Stimulated activated CD4-positive, alpha-beta T cell treated with anti-CD3 and anti-CD28 coated beads, Interleukin-1b, Interleukin-23, amount 100 ng/mL, for 1 hour (primary cell): ENCODE data around the gene RBMS1.
"Not testable (repeated sequence)": the region's sequence is repeated elsewhere in the genome, so short reads cannot be mapped to it uniquely, and the experiment has no call there.

ENCODE experiments used
- DNase-seq, 2 donors: peaks; one replicate each; pipeline ENCODE4 v3.0.0-alpha.2; 2020; ENCODE audit warnings: low read depth in 2 of 2

The RBMS1 gene

DNA sequence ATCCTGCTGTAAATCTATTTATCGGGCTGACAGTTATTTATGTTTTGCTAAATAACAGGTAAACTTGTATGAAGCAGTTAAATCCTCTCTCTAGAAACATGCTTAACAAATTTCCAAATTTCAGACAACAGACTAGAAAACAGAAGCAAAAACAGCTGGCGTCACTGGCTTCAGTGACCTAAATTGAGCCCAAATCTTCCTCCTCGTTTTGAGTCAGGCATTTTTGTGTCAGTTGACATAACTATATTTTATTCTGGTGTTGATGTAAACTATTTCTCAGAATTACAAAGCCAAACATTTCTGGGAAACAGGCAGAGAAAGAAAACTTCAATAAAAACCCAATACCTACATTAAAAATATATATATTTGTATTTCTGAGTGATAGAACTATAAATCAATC is 21.7 kb downstream of the RBMS1 start:
- no peak for DNase-seq

GRCh38 chr2:160469621-160470204 is 23.9 kb downstream of the RBMS1 start:
- DNase-seq, result no peak

- DNase-seq, result no peak
Measured at GRCh38 chr2:160469164-160469563, 24.4 kb downstream of the RBMS1 start.

DNA sequence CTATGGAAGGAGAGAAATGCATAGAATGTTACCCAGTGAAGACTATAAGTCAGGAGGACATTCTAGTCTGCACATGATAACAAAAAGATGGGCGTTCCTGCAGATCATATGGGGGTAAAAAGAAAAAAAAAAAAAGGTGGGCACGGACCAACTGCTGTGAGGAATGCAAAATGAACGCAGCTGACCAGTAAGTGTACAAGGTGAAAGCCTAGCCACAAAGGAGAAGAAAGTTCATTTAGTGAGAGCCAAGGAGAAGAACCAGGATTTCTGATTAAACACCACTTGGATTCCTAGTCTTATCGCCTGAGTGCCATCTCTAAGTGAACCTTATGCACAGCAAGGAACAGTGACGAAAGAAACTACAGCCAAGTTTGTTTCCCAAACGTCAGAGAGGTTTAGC is 26.5 kb downstream of the RBMS1 start:
- DNase-seq, result no peak

DNA sequence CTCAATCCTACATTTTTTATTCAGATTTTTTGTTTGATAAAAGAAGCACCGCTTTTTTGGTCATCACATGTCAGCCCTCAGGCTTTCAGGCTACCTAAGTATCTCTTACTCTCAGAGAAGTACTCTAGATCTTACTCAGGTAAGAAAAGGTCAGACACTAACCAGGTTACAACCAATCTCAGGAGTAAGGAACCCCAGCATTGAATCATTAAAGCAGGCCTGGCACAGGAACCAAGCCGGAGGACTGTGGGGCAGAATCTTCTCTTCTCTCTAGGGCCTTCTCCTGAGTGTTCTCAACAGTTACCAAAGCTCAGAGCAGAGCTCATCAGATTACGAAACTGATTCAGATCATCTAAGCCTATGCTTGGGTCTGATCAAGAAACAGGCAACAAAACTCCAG is 28.2 kb downstream of the RBMS1 start:
- DNase-seq, result no peak

- no peak for DNase-seq
Measured at GRCh38 chr2:160465002-160465401, 28.6 kb downstream of the RBMS1 start.

GRCh38 chr2:160464017-160464416 is 29.6 kb downstream of the RBMS1 start:
- no peak for DNase-seq

DNA sequence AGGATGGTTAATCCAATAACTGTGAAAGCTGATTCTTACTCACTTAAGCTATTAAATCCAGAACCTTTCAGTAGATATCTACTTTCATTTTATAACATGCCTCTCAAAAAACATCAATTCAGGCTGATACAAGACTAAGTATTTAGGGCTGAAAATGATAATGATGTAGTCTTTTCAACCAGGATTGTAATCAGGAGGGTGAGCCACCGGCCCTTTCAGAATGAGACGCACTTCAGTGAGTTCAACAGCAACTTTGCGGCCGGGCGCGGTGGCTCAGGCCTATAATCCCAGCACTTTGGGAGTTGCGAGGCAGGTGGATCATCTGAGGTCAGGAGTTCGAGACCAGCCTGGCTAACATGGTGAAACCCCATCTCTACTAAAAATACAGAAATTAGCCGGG is 30.4 kb downstream of the RBMS1 start:
- DNase-seq, result no peak

DNA sequence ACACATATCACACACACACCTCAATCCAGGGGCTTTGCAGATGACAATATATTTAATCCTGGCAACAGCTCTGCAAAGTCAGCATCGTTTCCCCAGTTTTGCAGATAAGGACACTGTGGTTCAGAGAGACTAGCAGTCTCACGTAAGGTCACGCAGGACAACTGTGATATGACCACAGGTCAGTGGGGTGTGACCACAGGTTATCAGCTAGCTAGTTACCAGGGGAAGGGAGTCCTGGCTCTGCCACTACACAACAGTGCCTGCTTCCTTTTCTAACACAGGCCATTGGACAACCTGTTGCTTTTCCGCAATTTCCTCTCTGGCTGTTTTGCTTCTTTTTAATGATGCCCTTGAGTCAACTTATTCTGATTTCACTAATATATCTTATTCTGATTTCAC is 33.3 kb downstream of the RBMS1 start:
- no peak for DNase-seq

DNA sequence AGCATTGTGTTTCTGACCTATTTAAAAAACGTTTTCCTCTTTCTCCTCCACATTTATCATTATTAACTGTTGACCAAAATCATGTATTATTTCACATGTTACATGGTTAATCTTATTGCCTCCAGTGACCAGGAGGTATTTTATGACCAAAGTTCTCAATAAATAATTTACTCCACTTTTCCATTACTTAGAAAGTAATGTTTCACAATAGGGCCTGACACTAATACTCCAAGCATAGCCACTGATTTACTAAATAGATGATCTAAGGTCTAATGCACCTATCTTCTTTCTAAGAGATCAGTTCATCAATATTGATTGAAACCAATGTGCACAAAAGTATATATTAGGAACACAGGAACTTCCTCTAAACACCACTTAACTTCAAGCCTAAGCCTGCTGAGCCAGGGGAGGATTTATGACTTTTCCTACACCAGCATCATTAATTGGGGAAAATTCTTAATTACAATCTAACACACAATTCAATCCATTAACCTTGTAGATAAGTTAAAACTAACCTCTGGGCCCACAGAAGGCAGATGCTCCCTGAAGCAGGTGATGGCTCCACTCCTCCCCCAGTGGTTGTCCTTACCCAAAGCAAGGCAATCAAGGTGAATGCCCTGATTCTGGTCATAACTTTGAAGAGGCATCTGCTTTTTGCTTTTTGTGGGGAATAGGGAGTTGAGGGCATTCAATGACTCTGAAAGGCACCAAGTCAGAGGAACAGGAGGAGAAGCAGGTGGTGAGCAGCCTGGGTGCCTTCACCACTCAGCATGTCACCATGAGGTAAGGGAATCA is 33.9 kb downstream of the RBMS1 start:
- DNase-seq, result no peak

DNA sequence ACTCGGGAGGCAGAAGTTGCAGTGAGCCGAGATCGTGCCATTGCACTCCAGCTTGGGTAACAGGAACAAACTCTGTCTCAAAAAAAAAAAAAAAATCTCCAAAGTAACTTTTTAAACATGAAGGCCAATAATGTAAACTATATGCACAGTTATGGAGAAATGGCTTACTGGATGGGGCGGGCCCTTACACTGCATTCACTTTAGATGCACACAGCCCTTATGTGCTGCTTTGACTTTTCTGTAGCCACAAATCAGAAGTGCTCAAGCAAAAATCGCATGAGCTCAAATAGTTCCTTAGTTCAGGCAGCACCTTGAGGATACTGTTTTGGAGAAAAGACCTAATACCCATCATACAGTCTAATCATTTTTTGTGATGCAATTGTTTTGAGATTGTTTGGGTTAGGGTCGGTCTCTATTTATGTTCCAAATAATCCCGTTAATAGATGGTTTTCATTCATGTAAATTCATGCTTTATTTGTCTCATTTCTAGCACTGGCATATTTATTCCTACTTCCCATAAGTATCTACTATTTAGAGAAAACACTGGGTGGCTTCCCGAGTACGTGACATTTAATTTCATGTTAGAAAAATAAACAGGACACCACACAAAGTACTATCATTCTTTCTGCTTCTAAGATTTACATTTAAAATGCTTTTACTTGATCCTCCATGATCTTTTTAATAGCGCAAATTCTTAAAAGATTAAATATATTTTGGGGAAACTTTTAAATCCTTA is 34.7 kb downstream of the RBMS1 start:
- DNase-seq, result no peak

- DNase-seq, result no peak
Measured at GRCh38 chr2:160457588-160457987, 36.0 kb downstream of the RBMS1 start.

- no peak for DNase-seq
Measured at GRCh38 chr2:160454070-160454797, 39.4 kb downstream of the RBMS1 start.

DNA sequence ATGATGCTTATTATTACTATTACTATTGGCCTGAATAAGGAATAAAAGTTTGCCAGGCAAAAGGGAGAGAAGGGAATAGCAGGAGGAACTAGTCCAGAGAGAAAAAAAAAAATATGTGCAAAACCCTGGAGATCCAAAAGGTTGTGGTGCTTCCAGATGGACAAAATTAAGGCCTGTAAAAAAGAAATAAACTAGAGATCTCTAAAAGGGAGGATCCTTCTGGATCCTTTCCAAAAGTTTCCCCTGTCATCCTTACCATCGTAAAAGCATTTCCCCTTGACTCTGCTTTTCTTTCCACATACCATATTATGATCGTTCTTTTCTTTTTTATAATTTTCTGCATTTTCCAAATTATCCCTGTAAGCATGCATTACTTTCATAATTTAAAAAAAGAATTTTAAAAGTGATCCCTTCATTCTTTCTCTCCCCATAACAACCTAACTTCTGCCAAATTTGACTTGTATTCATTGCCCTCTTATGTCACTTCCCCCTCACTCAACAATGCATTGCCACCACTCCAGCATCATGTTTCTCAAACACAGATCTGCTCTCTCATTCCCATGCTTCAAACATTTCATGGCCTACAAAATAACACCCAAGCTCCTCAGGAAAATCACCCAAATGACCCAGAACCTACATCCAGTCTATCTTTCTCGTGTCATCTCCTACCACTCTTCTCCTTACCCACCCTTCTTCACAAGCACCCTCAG is 40.3 kb downstream of the RBMS1 start:
- DNase-seq, result no peak

DNA sequence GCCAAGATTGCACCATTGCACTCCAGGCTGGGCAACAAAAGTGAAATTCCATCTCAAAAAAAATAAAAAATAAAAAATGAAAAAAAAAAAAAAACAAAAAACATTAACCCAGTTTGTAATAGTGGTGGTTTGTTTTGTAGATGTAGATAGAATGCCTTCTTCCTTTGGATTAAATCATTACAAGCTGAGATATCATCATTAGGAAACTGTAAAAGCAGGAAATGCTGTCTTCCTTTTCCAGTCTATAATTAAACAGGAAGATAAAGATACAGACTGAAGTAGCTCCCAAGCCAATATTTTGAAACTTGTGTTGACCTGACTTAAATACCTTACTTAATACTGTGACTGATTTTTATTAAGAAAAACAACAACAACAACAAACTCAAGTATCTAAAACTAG is 43.1 kb downstream of the RBMS1 start:
- no peak for DNase-seq

- not testable (repeated sequence) for DNase-seq
Measured at GRCh38 chr2:160448821-160449220, 44.8 kb downstream of the RBMS1 start.

DNA sequence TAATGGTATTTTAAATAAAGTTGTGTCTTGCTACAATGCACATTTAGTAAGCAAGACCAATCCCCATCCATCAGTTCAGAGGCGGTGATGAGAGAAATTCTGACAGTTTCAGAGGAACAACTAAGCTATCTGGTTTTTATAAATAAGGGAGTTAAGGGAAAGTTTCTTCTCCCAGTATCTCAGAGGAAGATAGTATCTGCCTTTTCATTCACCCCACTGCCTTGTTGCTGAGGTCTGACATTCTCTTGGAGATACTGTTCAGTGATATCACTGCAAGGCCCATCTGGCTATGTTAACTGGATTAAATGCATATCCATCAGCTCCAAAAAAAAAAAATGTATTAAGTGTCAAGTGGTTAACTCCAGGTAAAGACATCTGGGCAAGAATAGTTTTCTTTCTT is 47.9 kb downstream of the RBMS1 start:
- DNase-seq, result no peak

GRCh38 chr2:160442603-160443002 is 51.0 kb downstream of the RBMS1 start:
- DNase-seq, result no peak

GRCh38 chr2:160440888-160441287 is 52.7 kb downstream of the RBMS1 start:
- DNase-seq, result no peak

GRCh38 chr2:160439038-160439437 is 54.6 kb downstream of the RBMS1 start:
- DNase-seq, result not testable (repeated sequence)

- no peak for DNase-seq
Measured at GRCh38 chr2:160437273-160437672, 56.3 kb downstream of the RBMS1 start.
